HG03045 (cell line): ENCODE data around the gene TJAP1.
"Not testable (repeated sequence)": the region's sequence is repeated elsewhere in the genome, so short reads cannot be mapped to it uniquely, and the experiment has no call there.

Experiments
- ATAC-seq: cut with Tn5 transposase; IDR thresholded peaks from one replicate; pipeline ENCODE4 v1.9.1; 2021; ENCODE audit warnings: mild to moderate bottlenecking, moderate library complexity; ENCODE audit not compliant: unreplicated experiment

TJAP1 gene

DNA sequence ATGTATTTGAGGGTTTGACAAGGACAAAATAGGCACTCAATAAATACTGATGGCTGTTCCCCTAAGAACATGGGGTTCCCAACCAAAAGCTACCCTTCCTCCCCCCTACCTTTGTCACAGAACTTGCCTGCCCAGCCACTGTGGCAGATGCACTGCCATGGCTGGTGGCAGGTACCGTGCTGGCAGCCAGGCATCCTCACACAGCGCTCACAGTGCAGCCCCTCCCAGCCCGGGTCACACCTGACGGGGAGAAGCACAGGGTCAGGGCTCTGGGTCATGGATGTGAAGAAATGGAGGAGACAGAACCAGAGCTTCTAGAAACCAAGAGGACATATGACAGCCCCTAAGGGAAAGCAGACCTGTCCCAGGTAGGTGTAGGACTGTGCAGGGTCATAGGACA, 24.5 kb upstream of the TJAP1 start:
- no peak for ATAC-seq

DNA sequence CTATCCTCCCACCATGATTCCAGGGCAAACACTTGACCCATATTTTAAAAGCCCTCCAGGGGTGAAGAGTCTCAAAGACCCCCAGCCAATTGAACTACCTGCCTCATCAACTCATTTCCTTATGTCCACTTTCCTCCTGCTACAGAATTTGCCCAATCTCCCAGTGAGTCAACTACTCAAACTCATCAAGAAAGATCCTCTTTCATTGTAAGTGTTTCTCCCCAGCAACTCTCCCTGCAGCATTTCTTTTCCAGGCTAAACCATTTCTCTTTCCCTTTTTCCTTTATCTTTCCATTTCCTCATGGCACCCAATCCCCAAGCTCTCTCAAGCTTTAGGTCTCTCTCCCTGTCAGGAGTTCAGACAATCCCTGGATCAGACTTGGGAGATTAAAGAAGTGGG, 23.5 kb upstream of the TJAP1 start:
- ATAC-seq = no peak

DNA sequence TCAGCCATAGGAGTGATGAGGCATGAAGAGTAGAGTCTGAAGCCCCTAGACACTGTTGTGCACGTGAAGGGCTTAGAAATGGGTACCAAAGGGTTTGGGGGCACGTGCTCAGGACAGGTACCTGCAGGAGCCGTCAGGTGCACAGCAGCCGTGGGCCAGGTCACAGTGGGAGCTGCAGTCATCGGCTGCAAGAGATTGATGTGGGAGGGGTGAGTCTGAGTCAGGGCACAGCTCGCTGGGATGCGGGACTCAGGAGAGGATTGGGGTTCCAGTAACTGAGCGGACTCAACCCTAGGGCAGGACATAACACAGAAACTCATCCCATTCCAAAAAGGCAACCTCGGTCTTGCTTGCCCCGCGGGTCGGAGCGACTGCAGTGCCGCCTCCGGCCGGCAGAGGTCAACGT, 23.1 kb upstream of the TJAP1 start:
- peak; percentile 54 for ATAC-seq

DNA sequence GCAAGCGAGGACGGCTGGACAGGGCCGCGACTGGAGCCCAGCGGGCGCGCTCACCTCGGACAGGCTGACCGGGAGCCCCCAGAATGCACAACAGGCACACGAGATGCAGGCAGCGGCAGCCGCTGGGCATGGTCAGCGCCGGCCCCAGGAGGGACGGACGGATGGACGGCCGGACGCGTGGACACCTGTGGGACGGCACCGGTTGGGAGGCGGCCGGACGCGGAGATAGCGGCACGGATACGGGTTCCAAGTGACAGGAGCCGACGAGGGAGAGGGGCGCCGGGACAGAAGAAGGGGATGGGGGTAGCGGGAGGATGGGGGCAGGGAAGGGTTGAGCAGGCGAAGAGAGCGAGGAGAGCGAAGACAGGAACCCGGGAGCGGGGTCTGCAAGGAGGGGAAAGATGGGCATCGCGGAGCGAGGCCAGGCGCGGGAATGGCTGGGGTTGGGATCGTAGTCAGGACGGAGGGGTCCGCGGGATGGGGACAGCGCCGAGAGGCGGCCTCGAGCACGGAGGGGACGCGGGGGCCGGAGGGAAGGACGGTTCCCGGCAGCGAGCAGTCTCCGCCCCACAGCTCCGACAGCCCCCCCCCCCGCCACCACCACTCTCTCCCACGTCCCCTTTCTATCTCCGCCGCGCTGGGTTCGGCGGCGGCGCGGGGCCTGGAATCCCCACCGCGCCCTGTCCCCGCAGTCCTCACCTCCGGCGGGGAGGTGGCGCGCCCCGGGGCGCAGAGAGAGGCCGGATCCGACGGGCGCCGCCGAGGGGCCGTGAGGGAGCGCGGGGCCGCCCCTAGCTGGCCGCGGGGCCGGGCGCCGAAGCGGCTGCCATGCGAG, 22.5 kb upstream of the TJAP1 start:
- peak; percentile 30 for ATAC-seq

DNA sequence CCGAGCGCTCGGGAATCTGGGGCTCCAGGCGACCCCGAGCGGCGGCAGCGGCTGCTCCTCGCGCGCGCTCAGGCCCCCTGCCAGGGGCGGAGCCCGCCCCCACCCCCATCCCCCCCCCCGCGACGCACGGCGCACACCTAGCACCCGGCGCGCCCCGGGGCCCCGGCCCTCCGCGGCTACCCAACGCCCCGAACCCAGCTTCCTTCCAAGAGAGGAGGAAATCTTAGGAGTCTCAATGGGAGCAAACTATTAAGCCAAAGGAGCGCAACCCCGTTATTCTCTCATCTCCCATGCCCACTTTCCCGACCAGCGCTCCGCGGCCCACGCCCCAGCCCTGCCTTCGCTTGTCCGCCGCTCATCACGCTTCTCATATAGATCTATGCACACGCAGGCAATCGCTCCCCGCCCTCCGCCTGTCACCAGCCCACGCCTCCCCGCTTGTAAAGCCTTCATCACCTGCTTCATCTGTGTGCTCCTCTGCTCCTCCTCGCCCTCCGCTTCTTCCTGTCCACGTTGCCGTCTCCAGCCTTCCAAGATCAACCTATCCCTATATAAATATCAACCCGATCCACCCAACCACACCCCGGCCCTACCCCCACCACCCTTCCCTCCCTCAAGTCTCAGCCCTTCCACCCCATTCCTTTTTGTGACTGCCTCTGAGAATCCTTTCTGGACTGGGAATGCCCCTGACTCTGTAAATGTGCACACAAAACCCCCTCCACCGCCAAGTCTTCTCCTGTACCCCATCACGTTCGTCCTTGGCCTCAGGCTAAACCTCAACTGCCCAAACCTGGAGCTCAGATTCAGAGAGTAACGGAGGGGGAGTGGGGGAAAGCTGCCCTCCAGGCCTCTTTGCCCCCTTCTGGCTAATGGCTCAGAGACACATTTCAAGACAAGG, 21.6 kb upstream of the TJAP1 start, which contains the start of gene DLK2:
Gene DLK2 (minus strand): TSS at position 18 of the 898 bp plus-strand sequence. CDS start 723 bp downstream, outside the sequence.
- ATAC-seq = peak; percentile 38

DNA sequence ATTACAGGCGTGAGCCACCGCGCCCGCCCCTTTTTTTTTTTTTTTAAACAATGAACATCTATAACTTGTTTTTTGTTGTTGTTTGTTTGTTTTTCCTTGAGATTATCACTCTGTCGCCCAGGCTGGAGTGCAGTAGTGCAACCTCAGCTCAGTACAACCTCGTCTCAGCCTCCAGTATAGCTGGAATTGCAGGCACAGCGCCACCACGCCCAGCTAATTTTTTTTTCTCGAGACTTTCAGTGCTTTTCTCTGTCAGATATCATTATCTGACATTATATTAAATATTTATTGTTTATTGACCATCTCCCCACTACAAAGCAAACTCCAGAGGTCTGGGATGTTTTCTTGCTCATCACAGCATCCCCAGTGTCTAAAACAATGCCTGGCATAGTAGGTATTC, 19.7 kb upstream of the TJAP1 start:
- ATAC-seq = no peak

DNA sequence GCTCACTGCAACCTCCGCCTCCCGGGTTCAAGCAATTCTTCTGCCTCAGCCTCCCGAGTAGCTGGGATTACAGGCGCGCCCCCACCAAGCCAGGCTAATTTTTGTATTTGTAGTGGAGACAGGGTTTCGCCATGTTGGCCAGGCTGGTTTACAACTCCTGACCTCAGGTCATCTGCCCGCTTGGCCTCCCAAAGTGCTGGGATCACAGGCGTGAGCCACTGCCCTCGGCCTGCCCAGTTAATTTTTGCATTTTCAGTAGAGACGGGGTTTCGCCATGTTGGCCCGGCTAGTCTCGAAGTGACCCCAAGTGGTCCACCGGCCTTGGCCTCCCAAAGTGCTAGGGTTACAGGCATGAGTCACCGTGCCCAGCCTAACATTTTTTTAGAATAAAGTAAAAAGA, 19.2 kb upstream of the TJAP1 start:
- not testable (repeated sequence) for ATAC-seq

DNA sequence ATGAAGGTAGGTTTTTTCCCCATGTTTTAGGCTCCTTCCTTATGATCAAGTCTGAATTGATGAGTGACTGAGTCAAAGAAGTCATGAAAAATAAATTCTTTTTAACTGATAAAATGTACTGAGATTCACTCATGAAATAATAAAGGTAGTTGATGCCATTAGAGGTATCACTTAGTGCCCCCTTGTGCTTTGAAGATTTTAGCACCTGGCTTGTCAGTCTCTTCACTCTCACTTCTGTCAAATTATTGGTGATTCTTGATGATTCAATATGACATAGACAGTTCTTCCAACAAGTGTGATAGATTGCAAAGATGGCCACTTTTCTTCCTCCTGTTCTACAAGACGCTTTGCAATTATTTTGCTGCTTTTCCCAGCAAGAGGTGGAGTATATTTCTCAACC, 17.8 kb upstream of the TJAP1 start:
- ATAC-seq = no peak

DNA sequence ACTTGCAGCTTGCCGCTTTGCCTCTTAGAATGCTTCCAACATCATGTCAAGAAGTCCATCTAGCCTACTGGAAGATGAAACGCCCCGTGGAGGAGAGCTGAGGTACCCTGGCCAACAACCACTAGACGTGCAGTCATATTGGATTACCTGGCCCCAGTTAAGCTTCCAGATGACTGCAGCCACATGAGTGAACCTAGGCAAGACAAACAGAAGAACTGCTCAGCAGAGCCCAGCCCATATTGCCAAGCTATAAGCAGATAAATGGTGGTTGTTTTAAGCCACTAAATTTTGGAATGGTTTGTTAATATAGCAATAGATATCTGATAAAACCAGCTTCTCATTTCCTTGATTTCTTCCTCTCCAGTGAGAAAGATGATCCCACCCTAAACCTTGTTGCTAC, 17.3 kb upstream of the TJAP1 start:
- ATAC-seq = no peak

DNA sequence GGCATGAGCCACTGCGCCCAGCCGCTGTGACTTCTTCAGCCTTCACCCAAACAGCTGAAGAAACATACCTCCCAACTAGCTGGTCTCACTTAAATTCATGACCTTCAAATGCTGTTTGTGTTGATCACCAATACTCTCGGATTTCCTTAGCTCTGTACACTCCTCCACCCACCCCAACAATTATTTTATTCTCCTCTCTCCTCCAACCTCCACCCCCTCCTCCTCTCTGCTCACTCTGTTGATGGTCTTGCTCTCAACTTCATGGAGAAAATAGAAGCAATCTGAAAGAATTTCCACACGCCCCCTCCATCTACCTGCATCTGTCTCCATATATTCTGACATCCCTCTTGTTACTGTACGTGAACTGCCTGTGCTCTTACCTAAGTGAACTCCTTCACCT, 15.4 kb upstream of the TJAP1 start:
- ATAC-seq = no peak

DNA sequence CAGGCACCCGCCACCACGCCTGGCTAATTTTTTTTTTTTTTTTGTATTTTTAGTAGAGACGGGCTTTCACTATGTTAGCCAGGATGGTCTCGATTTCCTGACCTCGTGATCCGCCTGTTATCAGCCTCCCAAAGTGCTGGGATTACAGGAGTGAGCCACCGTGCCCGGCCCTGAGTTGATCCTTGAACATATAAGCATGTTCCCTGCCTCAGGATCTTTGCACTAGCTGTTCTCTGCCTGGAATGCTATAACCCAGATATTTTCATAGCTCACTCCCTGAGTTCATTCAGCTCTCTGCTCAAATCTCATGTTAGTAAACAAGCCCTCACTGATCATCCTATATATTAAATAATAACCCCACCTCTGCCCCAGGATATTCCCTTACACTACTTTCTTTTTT, 13.0 kb upstream of the TJAP1 start:
- ATAC-seq = no peak

DNA sequence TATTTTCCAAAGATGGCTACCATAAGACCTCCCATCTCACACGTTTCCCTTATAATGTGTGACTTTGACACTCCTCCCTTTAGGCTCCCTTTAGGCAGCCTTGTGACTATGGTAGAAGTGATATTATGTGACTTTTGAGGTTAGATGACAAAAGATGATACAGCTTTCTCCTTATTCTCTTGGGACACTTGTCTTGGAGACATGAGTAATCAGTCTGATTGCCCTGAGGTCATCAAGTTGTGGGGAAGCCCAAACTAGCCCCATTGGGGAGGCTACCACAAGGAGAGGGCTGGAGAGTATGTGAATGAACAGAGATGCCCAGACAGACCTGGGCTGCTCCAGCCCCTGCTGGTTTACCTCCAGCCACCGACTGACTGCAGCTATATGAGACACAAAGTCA, 11.4 kb upstream of the TJAP1 start:
- no peak for ATAC-seq

DNA sequence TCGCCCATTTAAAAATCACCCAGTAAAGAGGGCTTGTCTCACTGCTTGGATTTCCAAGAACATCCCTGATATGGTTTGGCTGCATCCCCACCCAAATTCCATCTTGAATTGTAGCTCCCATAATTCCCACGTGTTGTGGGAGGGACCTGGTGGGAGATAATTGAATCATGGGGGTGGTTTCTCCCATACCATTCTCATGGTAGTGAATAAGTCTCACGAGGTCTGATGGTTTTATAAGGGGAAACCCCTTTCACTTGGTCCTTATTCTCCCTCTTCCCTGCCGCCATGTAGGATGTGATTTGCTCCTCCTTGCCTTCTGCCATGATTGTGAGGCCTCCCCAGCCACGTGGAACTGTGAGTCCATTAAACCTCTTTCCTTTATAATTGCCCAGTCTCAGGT, 10.1 kb upstream of the TJAP1 start:
- not testable (repeated sequence) for ATAC-seq

DNA sequence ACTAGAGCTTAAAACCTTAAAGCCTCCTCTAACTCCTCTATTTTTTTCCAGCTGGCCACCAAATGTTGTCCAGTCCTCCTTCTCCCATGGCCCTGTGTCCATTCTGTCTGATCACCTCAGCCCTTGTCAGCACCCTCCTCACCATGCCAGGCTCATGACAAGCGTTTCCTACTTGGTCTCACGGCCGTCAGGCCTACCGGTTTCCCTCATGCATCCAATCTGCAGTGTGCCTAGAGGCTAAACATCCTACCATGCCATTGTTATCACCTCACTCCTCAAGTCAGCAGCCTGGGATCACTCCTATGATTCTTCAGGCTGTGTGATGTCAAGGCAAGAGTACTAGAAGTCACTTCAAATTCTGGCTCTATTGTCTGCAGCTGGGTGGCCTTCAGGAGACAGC, 9.6 kb upstream of the TJAP1 start:
- no peak for ATAC-seq

DNA sequence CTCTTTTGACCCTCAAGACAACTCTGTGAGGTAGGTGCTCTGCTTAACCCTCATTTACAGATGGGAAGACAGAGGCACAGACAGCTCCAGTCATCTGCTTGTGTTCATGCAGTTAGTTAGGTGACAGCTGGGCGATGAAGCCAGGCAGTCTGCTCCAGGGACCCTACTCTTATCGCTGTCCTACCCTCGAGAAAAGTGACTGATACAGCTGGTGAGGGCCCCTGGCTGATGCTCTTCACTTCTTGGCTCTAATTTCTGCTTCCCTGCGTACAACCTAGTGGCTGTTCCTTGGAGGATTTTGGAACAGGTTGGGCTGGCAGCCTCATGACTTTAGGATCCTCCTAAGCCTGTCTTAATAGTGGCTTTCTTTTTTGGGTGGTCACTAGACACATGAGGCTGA, 9.1 kb upstream of the TJAP1 start:
- ATAC-seq = no peak

DNA sequence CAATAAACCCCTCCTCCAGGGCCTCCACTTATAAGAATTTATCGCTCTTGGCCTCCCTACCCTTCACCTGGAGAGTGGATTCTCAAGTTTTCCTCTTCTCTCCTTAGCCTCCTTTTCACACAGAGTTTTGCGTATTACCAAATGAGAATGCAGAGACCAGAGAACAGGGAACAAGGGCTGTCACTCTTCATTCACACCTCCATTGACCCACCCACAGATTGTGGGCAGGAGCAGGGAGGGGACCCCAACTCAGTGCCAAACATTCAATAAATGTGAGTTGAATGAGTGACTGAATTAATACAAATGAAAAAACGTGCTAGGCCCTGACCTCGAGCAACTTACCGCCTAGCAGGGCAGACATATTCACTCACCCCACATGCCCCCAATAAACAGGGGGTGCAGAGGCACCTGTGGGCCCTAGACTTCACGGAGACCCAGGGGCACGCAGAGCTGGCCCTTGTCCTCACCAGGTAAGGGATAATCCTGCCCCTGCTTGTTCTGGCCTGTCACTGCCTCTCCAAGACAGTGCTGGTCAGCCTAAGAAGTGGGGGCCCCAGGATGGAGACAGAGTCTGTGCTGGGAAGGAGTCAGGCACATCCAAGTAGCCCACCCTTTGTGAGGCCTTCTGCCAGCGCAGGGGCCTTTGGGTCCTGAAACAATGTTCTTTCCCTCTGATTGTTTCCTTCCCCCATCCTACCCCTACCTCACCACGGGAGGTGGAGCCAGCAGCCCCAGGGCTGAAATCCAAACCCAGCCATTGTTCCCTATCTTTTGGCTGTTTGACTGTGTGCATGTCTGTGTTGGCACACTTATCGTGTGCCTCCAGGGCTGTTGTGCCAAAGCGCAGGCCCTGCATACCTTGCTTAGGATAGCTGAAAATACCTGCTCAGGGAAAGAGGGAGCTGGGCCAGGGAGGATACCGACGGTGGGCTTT, 8.4 kb upstream of the TJAP1 start:
- ATAC-seq = no peak

DNA sequence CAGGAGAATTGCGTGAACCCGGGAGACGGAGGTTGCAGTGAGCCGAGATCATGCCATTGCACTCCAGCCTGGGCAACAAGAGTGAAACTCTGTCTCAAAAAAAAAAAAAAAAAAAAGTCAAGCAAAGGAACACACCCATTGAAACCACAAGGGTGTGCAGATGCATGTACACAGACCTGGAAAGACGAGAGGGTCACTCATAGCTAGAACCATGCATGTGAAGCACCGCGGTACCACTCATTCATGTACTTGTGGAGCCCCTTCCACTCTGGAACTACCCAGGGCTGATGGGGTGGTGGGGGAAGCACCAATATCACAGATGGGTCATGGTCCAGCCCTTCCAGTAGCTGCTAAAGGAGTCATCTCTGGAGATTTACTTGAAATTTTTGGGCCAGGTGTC, 7.4 kb upstream of the TJAP1 start:
- no peak for ATAC-seq

DNA sequence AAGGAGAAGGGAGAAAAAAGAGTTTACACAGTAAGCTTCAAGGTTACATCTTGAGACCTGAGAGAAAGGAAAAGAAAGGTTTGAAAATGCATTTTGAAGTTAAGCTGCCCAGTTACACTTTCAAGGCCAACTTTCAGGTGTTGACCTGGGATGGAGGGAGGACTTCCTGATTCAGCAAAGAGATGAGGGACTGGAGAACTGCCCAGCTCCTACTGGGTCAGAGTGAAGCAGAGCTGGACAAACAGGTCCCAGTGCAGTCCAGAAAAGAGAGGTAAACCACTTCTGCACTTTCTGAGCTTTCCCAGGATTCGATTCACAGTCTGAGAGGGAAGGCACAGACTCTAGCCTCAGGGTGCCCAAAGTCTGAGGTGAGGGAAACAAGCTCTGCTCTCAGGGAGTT, 6.0 kb upstream of the TJAP1 start:
- no peak for ATAC-seq

DNA sequence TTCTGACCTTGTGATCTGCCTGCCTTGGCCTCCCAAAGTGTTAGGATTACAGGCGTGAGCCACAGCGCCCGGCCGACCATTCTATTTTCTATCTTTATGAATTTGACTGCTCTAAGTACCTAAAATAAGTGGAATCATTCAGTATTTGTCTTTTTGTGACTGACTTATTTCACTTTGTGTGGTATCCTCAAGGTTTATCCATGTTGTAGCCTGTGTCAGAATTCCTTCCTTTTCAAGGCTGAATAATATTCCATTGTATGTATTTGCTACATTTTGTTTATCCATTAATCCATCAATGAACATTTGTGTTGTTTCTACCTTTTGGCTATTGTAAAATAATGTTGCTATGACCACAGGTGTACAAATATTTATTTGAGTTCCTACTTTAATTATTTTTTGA, 4.9 kb upstream of the TJAP1 start:
- ATAC-seq = no peak

DNA sequence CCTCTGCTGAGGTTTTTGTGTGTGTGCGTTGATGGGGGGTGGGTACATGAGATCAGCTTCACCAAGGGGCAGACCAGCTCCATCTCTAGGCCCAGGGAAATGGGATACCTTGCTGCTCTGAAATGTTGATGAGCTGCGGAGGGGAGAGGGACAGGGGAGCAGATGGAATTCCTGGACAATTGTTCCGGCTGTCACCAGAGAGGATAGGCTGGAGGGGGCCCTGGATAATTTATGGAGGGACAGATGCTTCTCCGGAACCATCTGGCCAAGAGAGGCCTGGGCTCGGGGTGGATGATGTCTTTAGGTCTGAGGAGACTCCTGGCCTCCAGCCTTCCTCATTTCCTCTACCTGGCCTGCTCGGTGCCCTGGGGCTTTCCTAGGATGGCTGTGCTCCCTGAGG, 1.9 kb upstream of the TJAP1 start:
- ATAC-seq = no peak

DNA sequence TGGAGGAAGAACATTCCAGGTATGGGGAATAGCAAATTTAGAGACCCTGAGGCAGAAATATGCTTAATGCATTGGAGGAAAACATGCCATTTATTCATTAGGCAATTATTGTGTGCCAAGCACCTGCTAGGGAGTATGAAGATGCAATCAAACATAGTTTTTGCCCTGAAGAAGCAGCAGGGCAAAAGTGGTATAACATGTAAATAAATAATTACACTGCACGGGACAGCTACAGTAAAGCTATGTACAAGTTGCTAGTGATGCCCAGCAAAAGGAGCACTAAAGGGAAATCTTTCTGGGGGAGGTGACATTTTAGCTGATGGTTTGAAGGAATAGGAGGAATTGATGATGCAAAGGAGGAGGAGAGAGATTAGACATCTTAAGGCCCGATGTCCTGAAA, 624 bp upstream of the TJAP1 start:
- no peak for ATAC-seq
